ENCODE results near the gene TFF3.

Gene TFF3

GRCh38 chr21:42266971-42267556 is 48.1 kb downstream of the TFF3 start:
- no peak for DNase-seq (ENCODE audit: low read depth in 2 of 2)

DNA sequence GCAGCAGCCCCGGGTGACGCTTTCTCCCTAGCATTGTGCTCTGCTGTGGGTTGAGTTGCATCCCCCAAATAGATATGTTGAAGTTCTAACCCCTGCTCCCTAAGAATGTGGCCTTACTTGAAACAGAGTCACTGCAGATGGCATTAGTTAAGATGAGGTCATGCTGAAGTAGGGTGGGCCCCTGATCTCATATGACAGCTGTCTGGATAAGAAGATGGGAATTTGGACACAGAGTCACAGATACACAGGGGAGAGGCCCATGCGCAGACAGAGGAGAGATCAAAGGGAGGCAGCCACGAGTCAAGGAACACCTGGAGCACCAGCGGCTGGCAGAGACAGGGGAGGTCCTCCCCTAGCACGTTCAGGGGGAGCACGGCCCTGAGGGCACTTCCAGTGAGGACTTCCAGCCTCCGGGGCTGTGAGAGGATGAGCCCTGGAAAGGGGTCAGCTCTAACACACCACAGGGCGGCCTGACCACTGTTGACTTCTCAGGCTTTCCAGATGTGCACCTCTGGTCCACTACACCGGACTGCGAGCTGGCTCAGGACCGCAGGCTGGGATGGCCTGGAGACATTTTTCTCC is 49.9 kb downstream of the TFF3 start:
- DNase-seq (ENCODE audit: low read depth in 2 of 2): no peak

DNA sequence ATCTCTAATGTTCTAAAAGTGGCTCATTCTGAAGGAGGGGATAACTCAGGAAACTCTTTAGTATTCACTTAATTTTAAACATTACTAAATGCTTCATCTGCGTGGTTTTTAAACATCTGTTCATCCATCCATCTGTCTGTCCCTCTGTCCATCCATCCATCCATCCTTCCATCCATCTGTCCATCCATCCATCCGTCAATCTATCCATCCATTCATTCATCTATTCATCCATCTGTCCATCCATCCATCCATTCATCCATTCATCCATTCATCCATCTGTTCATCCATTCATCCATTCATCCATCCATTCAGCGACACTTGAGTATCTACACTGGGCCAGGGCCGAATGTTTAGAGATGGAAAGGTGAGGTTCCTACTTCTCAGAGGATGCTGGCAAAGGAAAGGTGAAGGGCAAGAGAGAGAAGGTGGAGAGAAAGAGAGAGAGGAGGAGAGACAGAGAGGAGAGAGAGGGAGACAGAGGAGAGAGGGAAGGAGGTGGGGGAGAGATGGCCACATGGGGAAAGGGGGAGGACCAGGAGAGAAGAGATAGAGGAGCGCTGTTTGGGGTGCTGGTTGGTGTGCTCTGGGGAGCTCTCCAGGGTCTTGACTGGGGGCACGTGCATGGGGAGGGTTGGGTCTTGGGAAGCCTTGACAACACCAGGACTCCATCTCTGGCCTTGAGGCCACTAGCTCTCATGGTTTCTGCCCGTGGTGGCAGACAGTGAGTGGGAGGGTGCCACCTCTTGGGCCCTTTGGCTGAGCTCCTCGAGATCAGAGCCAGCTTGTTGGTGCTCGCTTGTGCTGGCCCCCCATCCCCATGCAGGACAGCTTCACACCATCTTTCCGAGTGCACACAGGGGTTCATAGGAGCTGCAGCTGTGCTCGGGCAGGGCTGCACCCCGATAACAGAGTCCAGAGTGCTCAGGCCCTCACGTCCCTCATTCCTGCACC is 50.7 kb downstream of the TFF3 start:
- no peak for DNase-seq (ENCODE audit: low read depth in 2 of 2)

DNA sequence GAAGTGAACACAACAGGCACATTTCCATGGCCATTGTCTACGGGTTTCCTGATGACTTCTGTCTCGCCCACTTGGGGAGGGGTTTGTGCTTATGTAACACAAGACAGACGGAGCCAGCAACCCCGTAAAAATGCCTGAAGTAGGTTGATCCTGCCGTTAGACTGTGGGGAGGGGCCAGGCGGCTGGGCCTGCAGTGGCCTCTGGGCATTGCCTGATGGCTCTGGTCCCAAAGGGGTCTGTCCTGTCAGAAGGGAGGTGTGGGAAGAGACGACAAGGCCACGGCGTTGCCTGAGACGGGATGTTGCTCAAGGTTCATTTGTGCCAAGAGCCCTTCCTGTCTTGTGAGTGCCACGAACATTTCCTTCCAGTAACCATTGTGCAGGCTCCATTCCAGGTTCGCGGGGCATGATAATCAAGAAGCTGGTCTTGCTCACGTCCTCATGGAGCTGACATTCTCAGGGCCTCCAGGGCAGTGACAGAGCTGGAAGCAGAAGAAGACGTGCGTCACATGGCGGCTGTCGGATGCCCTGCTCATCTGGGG is 51.5 kb downstream of the TFF3 start:
- no peak for DNase-seq (ENCODE audit: low read depth in 2 of 2)

DNA sequence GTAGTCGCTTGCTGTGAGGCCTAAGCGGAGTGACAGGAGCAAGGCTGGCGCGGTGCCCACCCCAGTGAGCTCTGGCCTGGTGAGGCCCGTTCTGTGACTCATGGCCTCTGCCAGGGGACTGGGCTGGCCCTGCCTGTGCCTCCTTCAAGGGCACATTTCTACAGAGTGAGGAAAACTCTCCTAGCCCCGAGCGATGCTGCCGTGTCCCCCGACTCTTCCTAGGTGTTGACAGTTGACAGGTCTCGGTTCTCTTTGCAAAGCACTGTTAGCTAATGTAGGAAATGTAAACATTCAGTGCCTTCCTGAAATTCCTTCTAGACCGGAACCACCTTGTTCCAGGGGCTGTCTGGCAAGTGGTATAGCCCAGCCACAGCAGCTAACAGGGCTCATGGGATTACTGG is 52.4 kb downstream of the TFF3 start:
- DNase-seq (ENCODE audit: low read depth in 2 of 2): no peak

DNA sequence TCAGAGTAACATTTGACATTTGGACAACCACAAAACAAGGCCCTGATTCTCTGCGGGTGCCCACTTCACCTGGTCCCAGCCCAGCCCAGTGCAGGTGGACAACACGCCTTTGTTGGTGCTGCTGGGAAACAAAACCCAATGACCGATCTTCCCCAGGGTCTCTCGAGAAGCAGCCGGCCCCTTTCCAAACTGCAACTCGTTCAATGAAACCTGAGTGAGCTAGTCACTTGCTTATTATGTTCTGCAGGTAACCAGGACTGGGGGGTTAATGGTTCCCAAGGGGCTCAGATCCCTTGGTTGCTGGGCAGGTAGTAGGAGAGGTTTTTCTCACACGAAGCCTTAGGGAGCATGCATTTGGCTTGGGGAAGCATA is 53.4 kb downstream of the TFF3 start:
- no peak for DNase-seq (ENCODE audit: low read depth in 2 of 2)
